ENCODE results near the gene SLTM.
"Not testable (repeated sequence)": the region's sequence is repeated elsewhere in the genome, so short reads cannot be mapped to it uniquely, and the experiment has no call there.

Gene SLTM

DNA sequence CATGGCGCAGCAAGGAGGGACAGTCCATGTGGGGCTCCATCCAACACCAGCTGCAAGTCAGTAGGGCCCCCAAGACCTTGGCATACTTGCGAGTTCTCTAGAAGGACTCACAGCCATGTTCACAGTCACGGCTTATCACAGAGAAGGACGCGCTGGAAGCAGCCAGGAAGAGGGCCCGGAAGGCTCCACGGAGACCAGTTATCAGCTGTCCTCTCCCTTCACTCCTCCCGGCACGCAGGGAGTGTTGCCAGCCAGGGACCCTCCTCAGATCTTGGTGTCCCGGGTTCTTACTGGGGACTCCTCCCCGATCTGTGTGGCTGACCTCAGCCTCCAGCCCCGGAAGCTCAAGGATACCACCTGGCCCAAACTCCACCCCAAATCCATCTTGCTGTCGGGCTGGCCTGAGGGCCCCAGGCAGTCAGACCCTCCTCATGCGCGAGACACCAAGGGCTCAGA lies 68.0 kb downstream of the SLTM start:
- no peak for DNase-seq (ENCODE audit: low read depth)
- TF ChIP-seq, protein P1, sequence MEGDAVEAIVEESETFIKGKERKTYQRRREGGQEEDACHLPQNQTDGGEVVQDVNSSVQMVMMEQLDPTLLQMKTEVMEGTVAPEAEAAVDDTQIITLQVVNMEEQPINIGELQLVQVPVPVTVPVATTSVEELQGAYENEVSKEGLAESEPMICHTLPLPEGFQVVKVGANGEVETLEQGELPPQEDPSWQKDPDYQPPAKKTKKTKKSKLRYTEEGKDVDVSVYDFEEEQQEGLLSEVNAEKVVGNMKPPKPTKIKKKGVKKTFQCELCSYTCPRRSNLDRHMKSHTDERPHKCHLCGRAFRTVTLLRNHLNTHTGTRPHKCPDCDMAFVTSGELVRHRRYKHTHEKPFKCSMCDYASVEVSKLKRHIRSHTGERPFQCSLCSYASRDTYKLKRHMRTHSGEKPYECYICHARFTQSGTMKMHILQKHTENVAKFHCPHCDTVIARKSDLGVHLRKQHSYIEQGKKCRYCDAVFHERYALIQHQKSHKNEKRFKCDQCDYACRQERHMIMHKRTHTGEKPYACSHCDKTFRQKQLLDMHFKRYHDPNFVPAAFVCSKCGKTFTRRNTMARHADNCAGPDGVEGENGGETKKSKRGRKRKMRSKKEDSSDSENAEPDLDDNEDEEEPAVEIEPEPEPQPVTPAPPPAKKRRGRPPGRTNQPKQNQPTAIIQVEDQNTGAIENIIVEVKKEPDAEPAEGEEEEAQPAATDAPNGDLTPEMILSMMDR (IDR thresholded peaks at IDR 0.05; ENCODE audit: control insufficient read depth, extremely low read depth, insufficient read depth), result no peak
- no peak overlapping the region for H3K4me3 ChIP-seq (ENCODE audit: low read depth, low read length)

DNA sequence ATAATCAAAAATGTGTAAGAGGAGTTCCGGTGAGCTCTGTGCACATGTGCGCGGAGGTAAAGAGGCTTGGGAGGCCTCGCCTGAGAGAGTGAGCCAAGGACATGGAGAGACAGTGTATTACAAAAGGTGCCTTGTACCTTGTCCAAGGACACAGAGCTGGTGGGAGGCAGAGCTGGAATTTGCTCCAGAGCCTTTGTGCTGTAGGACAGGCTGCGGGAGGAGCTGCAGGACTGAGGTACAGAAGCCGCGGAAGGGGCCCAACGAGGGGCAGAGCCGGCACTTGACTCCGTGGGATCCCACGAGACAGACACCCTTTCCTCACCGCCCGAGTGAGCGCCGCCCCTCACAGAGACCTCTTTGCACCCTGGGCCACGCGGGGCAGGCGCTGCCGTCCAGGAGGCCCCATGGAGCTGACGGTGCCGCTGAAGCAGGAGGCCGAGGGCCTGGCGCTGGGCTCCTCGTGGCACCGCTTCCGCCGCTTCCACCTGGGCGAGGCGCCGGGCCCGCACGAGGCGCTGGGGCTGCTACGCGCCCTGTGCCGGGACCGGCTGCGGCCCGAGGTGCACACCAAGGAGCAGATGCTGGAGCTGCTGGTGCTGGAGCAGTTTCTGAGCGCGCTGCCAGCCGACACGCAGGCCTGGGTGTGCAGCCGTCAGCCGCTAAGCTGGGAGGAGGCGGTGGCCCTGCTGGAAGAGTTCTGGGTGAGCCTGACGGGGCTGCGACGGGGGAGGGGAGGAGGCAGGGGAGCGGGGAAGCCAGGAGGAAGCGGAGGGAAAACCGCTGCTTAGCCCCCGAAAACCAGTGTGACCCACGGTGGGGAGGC lies 68.7 kb downstream of the SLTM start:
- no peak overlapping the region for H3K4me3 ChIP-seq (ENCODE audit: low read depth, low read length)
- TF ChIP-seq, protein P1 (IDR thresholded peaks at IDR 0.05; ENCODE audit: control insufficient read depth, extremely low read depth, insufficient read depth), result no peak
- no peak for DNase-seq (ENCODE audit: low read depth)

GRCh38 chr15:58862326-58862725 lies 71.2 kb downstream of the SLTM start:
- TF ChIP-seq, protein P1 (IDR thresholded peaks at IDR 0.05; ENCODE audit: control insufficient read depth, extremely low read depth, insufficient read depth), result no peak
- DNase-seq (ENCODE audit: low read depth), result no peak
- no peak overlapping the region for H3K4me3 ChIP-seq (ENCODE audit: low read depth, low read length)

GRCh38 chr15:58856621-58857020 lies 76.9 kb downstream of the SLTM start:
- H3K4me3 ChIP-seq (ENCODE audit: low read depth, low read length); DNase-seq (ENCODE audit: low read depth): not testable (repeated sequence)

DNA sequence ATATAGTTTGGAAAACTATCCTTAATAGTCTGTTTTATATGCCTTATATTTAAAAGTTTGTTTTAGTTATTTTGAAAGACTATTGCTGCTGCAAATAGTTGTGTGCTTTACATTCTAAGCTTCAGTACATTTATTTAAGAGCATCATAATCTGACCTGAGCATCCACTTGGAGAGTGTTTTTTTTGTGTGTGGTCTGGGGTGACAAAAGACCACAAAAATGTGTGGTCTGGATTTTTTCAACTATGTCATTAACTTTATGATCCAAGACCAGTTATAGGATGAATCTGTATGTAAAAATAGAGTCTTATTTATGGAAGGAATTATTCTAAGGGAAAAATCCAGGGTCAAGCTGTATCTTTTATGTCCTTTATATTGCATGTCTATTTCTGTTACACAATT lies 77.4 kb downstream of the SLTM start:
- DNase-seq (ENCODE audit: low read depth), result no peak
- H3K4me3 ChIP-seq (ENCODE audit: low read depth, low read length), result no peak overlapping the region
- TF ChIP-seq, protein P1 (IDR thresholded peaks at IDR 0.05; ENCODE audit: control insufficient read depth, extremely low read depth, insufficient read depth), result no peak

- no peak for DNase-seq (ENCODE audit: low read depth)
- TF ChIP-seq, protein P1 (IDR thresholded peaks at IDR 0.05; ENCODE audit: control insufficient read depth, extremely low read depth, insufficient read depth), result no peak
- no peak overlapping the region for H3K4me3 ChIP-seq (ENCODE audit: low read depth, low read length)
These were observed 78.9 kb downstream of the SLTM start for GRCh38 chr15:58854593-58854992.

GRCh38 chr15:58852347-58852746 lies 81.1 kb downstream of the SLTM start:
- no peak for DNase-seq (ENCODE audit: low read depth)
- no peak overlapping the region for H3K4me3 ChIP-seq (ENCODE audit: low read depth, low read length)
- TF ChIP-seq, protein P1 (IDR thresholded peaks at IDR 0.05; ENCODE audit: control insufficient read depth, extremely low read depth, insufficient read depth), result no peak

- DNase-seq (ENCODE audit: low read depth), result not testable (repeated sequence)
These were observed 82.3 kb downstream of the SLTM start for GRCh38 chr15:58851205-58851604.

More at GRCh38 chr15:58851205-58851604, 82.3 kb downstream of the SLTM start:
- H3K4me3 ChIP-seq (ENCODE audit: low read depth, low read length), result not testable (repeated sequence)

All from LNCaP clone FGC (cell line).